ENCODE results near the gene SCAF11.

SCAF11 gene

GRCh38 chr12:45981075-45981837, 9.1 kb downstream of the SCAF11 start:
- no peak for DNase-seq (ENCODE audit: low read depth)

GRCh38 chr12:45980540-45980939, 9.8 kb downstream of the SCAF11 start:
- no peak for DNase-seq (ENCODE audit: low read depth)

- no peak for DNase-seq (ENCODE audit: low read depth)
Measured at GRCh38 chr12:45978108-45978507, 12.3 kb downstream of the SCAF11 start.

GRCh38 chr12:45977620-45978019, 12.8 kb downstream of the SCAF11 start:
- no peak for DNase-seq (ENCODE audit: low read depth)

- no peak for DNase-seq (ENCODE audit: low read depth)
Measured at GRCh38 chr12:45975506-45975905, 14.9 kb downstream of the SCAF11 start.

- DNase-seq (ENCODE audit: low read depth), result no peak
Measured at GRCh38 chr12:45974883-45975282, 15.5 kb downstream of the SCAF11 start.

GRCh38 chr12:45974171-45974719, 16.1 kb downstream of the SCAF11 start:
- DNase-seq (ENCODE audit: low read depth), result no peak

- DNase-seq (ENCODE audit: low read depth), result peak; percentile 19
Measured at GRCh38 chr12:45973526-45973925, 16.8 kb downstream of the SCAF11 start.

GRCh38 chr12:45970391-45970790, 20.0 kb downstream of the SCAF11 start:
- no peak for DNase-seq (ENCODE audit: low read depth)

GRCh38 chr12:45969084-45969483, 21.3 kb downstream of the SCAF11 start:
- no peak for DNase-seq (ENCODE audit: low read depth)

- DNase-seq (ENCODE audit: low read depth), result peak; percentile 61
Measured at GRCh38 chr12:45966486-45966885, 23.9 kb downstream of the SCAF11 start.

- DNase-seq (ENCODE audit: low read depth), result no peak
Measured at GRCh38 chr12:45962553-45963325, 27.6 kb downstream of the SCAF11 start.

- DNase-seq (ENCODE audit: low read depth), result no peak
Measured at GRCh38 chr12:45959728-45960127, 30.6 kb downstream of the SCAF11 start.

GRCh38 chr12:45959025-45959424, 31.3 kb downstream of the SCAF11 start:
- no peak for DNase-seq (ENCODE audit: low read depth)

- DNase-seq (ENCODE audit: low read depth), result no peak
Measured at GRCh38 chr12:45948546-45948945, 41.8 kb downstream of the SCAF11 start.

GRCh38 chr12:45946435-45946834, 43.9 kb downstream of the SCAF11 start:
- DNase-seq (ENCODE audit: low read depth), result no peak

- DNase-seq (ENCODE audit: low read depth), result no peak
Measured at GRCh38 chr12:45944771-45945170, 45.6 kb downstream of the SCAF11 start.

- DNase-seq (ENCODE audit: low read depth), result no peak
Measured at GRCh38 chr12:45939759-45940158, 50.6 kb downstream of the SCAF11 start.

- DNase-seq (ENCODE audit: low read depth), result no peak
Measured at GRCh38 chr12:45938566-45938965, 51.8 kb downstream of the SCAF11 start.

GRCh38 chr12:45934956-45935355, 55.4 kb downstream of the SCAF11 start:
- DNase-seq (ENCODE audit: low read depth), result no peak

- no peak for DNase-seq (ENCODE audit: low read depth)
Measured at GRCh38 chr12:45933504-45933903, 56.9 kb downstream of the SCAF11 start.

GRCh38 chr12:45930369-45930768, 60.0 kb downstream of the SCAF11 start:
- DNase-seq (ENCODE audit: low read depth), result no peak

- no peak for DNase-seq (ENCODE audit: low read depth)
Measured at GRCh38 chr12:45928309-45928708, 62.1 kb downstream of the SCAF11 start.

Measured in GM04503 (cell line).